Esophagus mucosa (tissue), 1 donor: ENCODE data around the gene KPNA6. TPM values are rescaled to one million over a fixed set of nuclear protein-coding genes. Genes with fewer than 3 reads are reported as not detected.
"Not testable (repeated sequence)": the region's sequence is repeated elsewhere in the genome, so short reads cannot be mapped to it uniquely, and the experiment has no call there.

ENCODE experiments used
- ATAC-seq: fragments of 200-7000 bp; cut with Tn5 transposase; one replicate; pipeline ENCODE4 v1.9.1; 2020
- total RNA-seq: library from RNA; stranded (reverse); gene quantifications from one replicate; pipeline ENCODE4 v1.2.4, GENCODE V29; 2023
- donor health status: DM: yes; HTN: yes; CAD: no.

Gene KPNA6
- total RNA-seq, 1 donor from 2014 or later = 54.1 TPM

GRCh38 chr1:32100807-32101708 lies 6.8 kb upstream of the KPNA6 start:
- ATAC-seq = no peak

- ATAC-seq = no peak
Measured at GRCh38 chr1:32104127-32104526, 3.7 kb upstream of the KPNA6 start.

- no peak for ATAC-seq
Measured at GRCh38 chr1:32105338-32105737, 2.5 kb upstream of the KPNA6 start.

- ATAC-seq = no peak
Measured at GRCh38 chr1:32106663-32107275, 1.1 kb upstream of the KPNA6 start.

GRCh38 chr1:32111040-32111623 lies 3.3 kb downstream of the KPNA6 start:
- no peak for ATAC-seq

- peak; percentile 29 for ATAC-seq
Measured at GRCh38 chr1:32111789-32112188, 3.9 kb downstream of the KPNA6 start.

- ATAC-seq = no peak
Measured at GRCh38 chr1:32112806-32113375, 5.0 kb downstream of the KPNA6 start.

- ATAC-seq = not testable (repeated sequence)
Measured at GRCh38 chr1:32113436-32113835, 5.6 kb downstream of the KPNA6 start.

GRCh38 chr1:32114420-32114819 lies 6.6 kb downstream of the KPNA6 start:
- no peak for ATAC-seq

- no peak for ATAC-seq
Measured at GRCh38 chr1:32115496-32115895, 7.6 kb downstream of the KPNA6 start.

- no peak for ATAC-seq
Measured at GRCh38 chr1:32116531-32116930, 8.7 kb downstream of the KPNA6 start.

- ATAC-seq = no peak
Measured at GRCh38 chr1:32122151-32122550, 14.3 kb downstream of the KPNA6 start.

GRCh38 chr1:32123361-32123760 lies 15.5 kb downstream of the KPNA6 start:
- peak; percentile 45 for ATAC-seq

GRCh38 chr1:32125313-32125712 lies 17.5 kb downstream of the KPNA6 start:
- no peak for ATAC-seq

- no peak for ATAC-seq
Measured at GRCh38 chr1:32126770-32127169, 18.9 kb downstream of the KPNA6 start.

GRCh38 chr1:32127409-32128198 lies 19.7 kb downstream of the KPNA6 start:
- ATAC-seq = no peak

GRCh38 chr1:32128479-32128878 lies 20.6 kb downstream of the KPNA6 start:
- no peak for ATAC-seq

GRCh38 chr1:32128964-32129363 lies 21.1 kb downstream of the KPNA6 start:
- no peak for ATAC-seq

- not testable (repeated sequence) for ATAC-seq
Measured at GRCh38 chr1:32133950-32134280, 26.1 kb downstream of the KPNA6 start.

GRCh38 chr1:32137111-32137510 lies 29.3 kb downstream of the KPNA6 start:
- ATAC-seq = no peak

GRCh38 chr1:32138965-32139364 lies 31.1 kb downstream of the KPNA6 start:
- no peak for ATAC-seq

- ATAC-seq = peak; percentile 78
Measured at GRCh38 chr1:32142446-32143301, 34.8 kb downstream of the KPNA6 start.
